D721Med (cell line): ENCODE data around the gene ARHGAP26.

Experiments
- DNase-seq: peaks from one replicate; pipeline ENCODE4 v3.0.0; 2011; ENCODE audit warnings: low spot score; ENCODE audit not compliant: insufficient read length
- FAIRE-seq: peaks from 2 replicates; lab custom pipeline; 2011; peaks lifted over from hg19 to GRCh38; lab: Jason Lieb, UNC
- CTCF ChIP-seq: IDR thresholded peaks from 2 replicates; pipeline ENCODE4 v1.5.1; 2012; ENCODE audit warnings: mild to moderate bottlenecking, control low read depth; ENCODE audit not compliant: insufficient read depth; ENCODE audit errors: missing control alignments

ARHGAP26 gene

DNA sequence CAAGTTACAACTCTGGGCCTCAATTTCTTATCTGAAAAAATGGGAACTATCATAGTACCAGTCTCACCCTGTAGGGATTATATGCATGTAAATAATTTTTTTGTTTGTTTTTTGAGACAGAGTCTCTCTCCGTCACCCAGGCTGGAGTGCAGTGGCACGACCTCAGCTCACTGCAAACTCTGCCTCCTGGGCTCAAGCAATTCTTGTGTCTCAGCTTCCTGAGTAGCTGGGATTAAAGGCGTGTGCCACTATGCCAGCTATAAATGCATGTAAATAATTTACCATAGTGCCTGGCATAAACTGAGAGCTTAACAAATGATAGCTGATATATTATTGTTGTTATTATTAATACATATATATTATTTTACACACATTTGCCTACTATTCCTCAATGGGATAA, 3.0 kb upstream of the ARHGAP26 start:
- DNase-seq (no peak), FAIRE-seq (no peak)
- no peak for TF ChIP-seq CTCF

DNA sequence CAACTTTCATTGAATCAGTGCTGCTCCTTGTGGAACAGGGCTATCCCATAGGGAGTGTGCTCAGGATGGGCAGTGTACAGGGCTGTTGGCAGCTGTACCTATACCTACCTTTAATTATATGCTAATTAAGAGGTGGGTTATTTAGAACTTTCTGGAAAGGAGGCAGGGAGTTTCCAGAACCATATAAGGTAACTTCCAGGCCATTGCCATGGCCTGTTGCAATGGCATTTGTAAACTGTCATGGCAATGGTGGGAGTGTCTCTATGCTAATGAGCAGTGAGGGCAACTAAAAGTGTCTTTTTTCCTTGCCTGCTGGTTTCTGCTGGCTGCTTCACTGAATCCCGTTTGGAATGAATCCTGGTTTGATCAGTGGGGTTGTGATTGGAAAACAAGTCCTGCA, 2.3 kb upstream of the ARHGAP26 start:
- no peak for FAIRE-seq
- no peak for DNase-seq
- TF ChIP-seq CTCF = no peak

GRCh38 chr5:142769251-142769792, 855 bp upstream of the ARHGAP26 start:
- no peak for TF ChIP-seq CTCF
- no peak for FAIRE-seq
- no peak for DNase-seq

DNA sequence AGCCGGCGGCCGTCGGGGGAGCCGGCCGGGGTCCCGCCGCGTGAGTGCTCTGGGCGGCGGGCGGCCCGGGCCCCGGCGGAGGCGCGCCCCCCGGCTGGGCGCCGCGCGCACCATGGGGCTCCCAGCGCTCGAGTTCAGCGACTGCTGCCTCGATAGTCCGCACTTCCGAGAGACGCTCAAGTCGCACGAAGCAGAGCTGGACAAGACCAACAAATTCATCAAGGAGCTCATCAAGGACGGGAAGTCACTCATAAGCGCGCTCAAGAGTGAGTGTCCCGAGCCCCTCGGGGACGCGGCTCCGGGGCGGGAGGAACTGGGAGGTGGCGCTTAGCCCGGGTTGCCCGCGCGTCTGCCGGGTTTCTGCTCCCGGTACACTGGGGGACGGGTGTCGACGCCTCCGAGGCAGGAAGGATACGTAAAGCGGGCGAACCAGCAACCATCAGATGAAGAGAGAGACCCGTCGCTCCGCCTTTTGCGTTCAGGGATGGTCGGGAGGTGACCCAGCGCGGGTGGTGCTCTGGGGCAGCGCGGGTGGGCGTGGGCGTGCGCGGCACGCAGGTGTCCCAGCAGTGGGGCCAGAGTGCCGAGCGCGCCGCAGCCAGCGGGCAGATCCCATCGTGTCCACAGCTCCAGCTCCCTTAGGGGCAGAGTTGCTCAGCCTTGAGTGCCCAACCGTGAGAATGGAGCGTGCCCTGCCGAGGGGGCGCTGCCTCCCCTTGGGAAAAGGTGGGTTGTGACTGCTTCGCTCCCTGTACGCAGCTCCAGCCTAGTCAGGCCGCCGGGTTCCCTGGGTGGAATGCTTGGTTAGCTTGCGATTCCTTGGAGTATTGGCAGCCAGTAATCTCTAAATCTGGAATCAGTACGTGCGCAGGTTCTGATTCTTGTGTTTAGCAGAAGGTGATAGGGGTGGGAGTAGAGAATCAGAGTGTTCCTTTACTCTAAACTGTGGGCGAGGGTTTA, 753 bp downstream of the ARHGAP26 start:
- DNase-seq (no peak), FAIRE-seq (no peak)
- TF ChIP-seq CTCF = no peak

DNA sequence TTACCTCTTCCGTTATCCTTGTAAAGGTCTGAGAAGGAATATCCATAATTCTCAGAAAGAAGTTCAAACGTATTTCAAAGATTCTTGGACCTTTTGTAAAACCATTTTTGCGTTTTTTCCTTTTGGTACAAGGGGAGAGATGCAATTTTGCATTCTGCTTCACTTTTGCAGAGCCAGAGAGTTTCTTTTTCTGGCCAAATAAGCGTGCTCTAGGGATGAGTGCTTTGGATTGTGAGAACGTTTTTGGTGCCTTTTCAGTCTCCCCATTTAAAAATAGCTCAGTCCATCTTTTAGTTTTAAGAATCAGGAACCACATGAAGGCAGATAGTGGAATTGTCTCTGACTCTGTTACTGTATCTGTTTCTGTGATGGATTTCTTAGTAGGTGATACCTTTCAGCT, 1.5 kb downstream of the ARHGAP26 start:
- no peak for FAIRE-seq
- TF ChIP-seq CTCF = no peak
- no peak for DNase-seq

GRCh38 chr5:142772446-142773293, 2.5 kb downstream of the ARHGAP26 start:
- DNase-seq (no peak), FAIRE-seq (no peak)
- TF ChIP-seq CTCF = no peak
